IgD-negative memory B cell (primary cell): Measurements from ENCODE around the gene SMAD6. TPM values are rescaled to one million over a fixed set of nuclear protein-coding genes. Genes with fewer than 3 reads are reported as not detected.

Source experiments
- H3K27ac Mint-ChIP-seq, 3 donors: one replicate each; pipeline ENCODE4 v1.8.0; 2020 to 2022; ENCODE audit warnings: mild to moderate bottlenecking in 3 of 3, mixed read lengths in 3 of 3, moderate library complexity in 1 of 3
- H3K27me3 Mint-ChIP-seq: one replicate; pipeline ENCODE4 v1.8.0; 2021; ENCODE audit warnings: mixed read lengths
- H3K36me3 Mint-ChIP-seq: one replicate; pipeline ENCODE4 v1.8.0; 2020; ENCODE audit warnings: mild to moderate bottlenecking, mixed read lengths
- H3K4me1 Mint-ChIP-seq, 3 donors: one replicate each; pipeline ENCODE4 v1.8.0; 2020 to 2022; ENCODE audit warnings: mixed read lengths in 3 of 3, mild to moderate bottlenecking in 1 of 3
- H3K4me3 Mint-ChIP-seq, 4 donors: one replicate each; pipeline ENCODE4 v1.8.0; 2020 to 2022; ENCODE audit warnings: mild to moderate bottlenecking in 4 of 4, mixed read lengths in 4 of 4, moderate library complexity in 3 of 4
- H3K9me3 Mint-ChIP-seq, 3 donors: one replicate each; pipeline ENCODE4 v1.8.0; 2020 to 2021; ENCODE audit warnings: mixed read lengths in 3 of 3, mild to moderate bottlenecking in 1 of 3
- polyA plus RNA-seq: library from polyadenylated mRNA; unstranded; fragments of 300-500 nt; fragmentation: Illumina TruSeq; gene quantifications from one replicate; pipeline ENCODE4 v1.2.3, GENCODE V29; 2021

The SMAD6 gene
- polyA plus RNA-seq, 1 donor from 2014 or later = not detected

GRCh38 chr15:66795851-66796250 is 93.8 kb downstream of the SMAD6 start:
- H3K27ac Mint-ChIP-seq = no peak overlapping the region
- H3K27me3 Mint-ChIP-seq = peaks cover 14% of the 10 kb centered on the region
- H3K36me3 Mint-ChIP-seq = peaks cover 2% of the 10 kb centered on the region
- peaks cover 0 to 3% (median 0%) of the 10 kb centered on the region in 3 donors for H3K9me3 Mint-ChIP-seq
- no peak overlapping the region for H3K4me3 Mint-ChIP-seq
- H3K4me1 Mint-ChIP-seq = no peaks in the 10 kb centered on the region

GRCh38 chr15:66796343-66796742 is 94.3 kb downstream of the SMAD6 start:
- no peak overlapping the region for H3K4me3 Mint-ChIP-seq
- H3K9me3 Mint-ChIP-seq = no peaks in the 10 kb centered on the region
- H3K27me3 Mint-ChIP-seq = peaks cover 14% of the 10 kb centered on the region
- no peaks in the 10 kb centered on the region for H3K4me1 Mint-ChIP-seq
- H3K27ac Mint-ChIP-seq = no peak overlapping the region
- peaks cover 2% of the 10 kb centered on the region for H3K36me3 Mint-ChIP-seq

- Mint-ChIP-seq H3K36me3 (peaks cover 2% of the 10 kb centered on the region), H3K27ac (no peak overlapping the region), H3K9me3 (no peaks in the 10 kb centered on the region), H3K27me3 (peaks cover 14% of the 10 kb centered on the region), H3K4me3 (no peak overlapping the region), H3K4me1 (no peaks in the 10 kb centered on the region)
Observed at GRCh38 chr15:66797921-66798320, 95.9 kb downstream of the SMAD6 start.

GRCh38 chr15:66798426-66799061 is 96.5 kb downstream of the SMAD6 start:
- no peaks in the 10 kb centered on the region for H3K9me3 Mint-ChIP-seq
- H3K36me3 Mint-ChIP-seq = peaks cover 2% of the 10 kb centered on the region
- H3K4me1 Mint-ChIP-seq = no peaks in the 10 kb centered on the region
- H3K27ac Mint-ChIP-seq = no peak overlapping the region
- peaks cover 12% of the 10 kb centered on the region for H3K27me3 Mint-ChIP-seq
- H3K4me3 Mint-ChIP-seq = no peak overlapping the region

GRCh38 chr15:66799242-66799641 is 97.2 kb downstream of the SMAD6 start:
- no peaks in the 10 kb centered on the region for H3K4me1 Mint-ChIP-seq
- peaks cover 9% of the 10 kb centered on the region for H3K27me3 Mint-ChIP-seq
- peaks cover 2% of the 10 kb centered on the region for H3K36me3 Mint-ChIP-seq
- H3K4me3 Mint-ChIP-seq = no peak overlapping the region
- no peaks in the 10 kb centered on the region for H3K9me3 Mint-ChIP-seq
- no peak overlapping the region for H3K27ac Mint-ChIP-seq

GRCh38 chr15:66800584-66801235 is 98.7 kb downstream of the SMAD6 start:
- no peaks in the 10 kb centered on the region for H3K4me1 Mint-ChIP-seq
- H3K4me3 Mint-ChIP-seq = no peak overlapping the region
- peaks cover 9% of the 10 kb centered on the region for H3K27me3 Mint-ChIP-seq
- H3K36me3 Mint-ChIP-seq = no peaks in the 10 kb centered on the region
- no peaks in the 10 kb centered on the region for H3K9me3 Mint-ChIP-seq
- H3K27ac Mint-ChIP-seq = no peak overlapping the region

- Mint-ChIP-seq H3K4me1 (no peaks in the 10 kb centered on the region), H3K4me3 (no peak overlapping the region), H3K27ac (no peak overlapping the region), H3K27me3 (peaks cover 8% of the 10 kb centered on the region), H3K36me3 (no peaks in the 10 kb centered on the region), H3K9me3 (no peaks in the 10 kb centered on the region)
Observed at GRCh38 chr15:66801266-66801665, 99.2 kb downstream of the SMAD6 start.

- H3K4me3 Mint-ChIP-seq = no peak overlapping the region
- H3K27me3 Mint-ChIP-seq = peaks cover 5% of the 10 kb centered on the region
- H3K27ac Mint-ChIP-seq = no peak overlapping the region
- no peaks in the 10 kb centered on the region for H3K36me3 Mint-ChIP-seq
- no peaks in the 10 kb centered on the region for H3K9me3 Mint-ChIP-seq
- H3K4me1 Mint-ChIP-seq = no peaks in the 10 kb centered on the region
Observed at GRCh38 chr15:66802025-66803001, 100.3 kb downstream of the SMAD6 start.

GRCh38 chr15:66803182-66803729 is 101.2 kb downstream of the SMAD6 start:
- H3K36me3 Mint-ChIP-seq = no peaks in the 10 kb centered on the region
- H3K4me1 Mint-ChIP-seq = no peaks in the 10 kb centered on the region
- H3K9me3 Mint-ChIP-seq = no peaks in the 10 kb centered on the region
- no peak overlapping the region for H3K4me3 Mint-ChIP-seq
- H3K27ac Mint-ChIP-seq = no peak overlapping the region
- H3K27me3 Mint-ChIP-seq = peaks cover 4% of the 10 kb centered on the region

GRCh38 chr15:66803749-66804148 is 101.7 kb downstream of the SMAD6 start:
- Mint-ChIP-seq H3K4me1 (no peaks in the 10 kb centered on the region), H3K36me3 (no peaks in the 10 kb centered on the region), H3K27ac (no peak overlapping the region), H3K4me3 (no peak overlapping the region), H3K27me3 (peaks cover 1% of the 10 kb centered on the region), H3K9me3 (no peaks in the 10 kb centered on the region)

- H3K27ac Mint-ChIP-seq = no peak overlapping the region
- no peak overlapping the region for H3K4me3 Mint-ChIP-seq
- peaks cover 2% of the 10 kb centered on the region for H3K27me3 Mint-ChIP-seq
- no peaks in the 10 kb centered on the region for H3K9me3 Mint-ChIP-seq
- peaks cover 0 to 3% (median 0%) of the 10 kb centered on the region in 3 donors for H3K4me1 Mint-ChIP-seq
- peaks cover 2% of the 10 kb centered on the region for H3K36me3 Mint-ChIP-seq
Observed at GRCh38 chr15:66805202-66805885, 103.3 kb downstream of the SMAD6 start.

GRCh38 chr15:66808181-66808824 is 106.3 kb downstream of the SMAD6 start:
- no peak overlapping the region for H3K4me3 Mint-ChIP-seq
- no peak overlapping the region for H3K27ac Mint-ChIP-seq
- H3K4me1 Mint-ChIP-seq = peaks cover 0 to 3% (median 0%) of the 10 kb centered on the region in 3 donors
- H3K36me3 Mint-ChIP-seq = peaks cover 4% of the 10 kb centered on the region
- H3K9me3 Mint-ChIP-seq = no peaks in the 10 kb centered on the region
- H3K27me3 Mint-ChIP-seq = peaks cover 4% of the 10 kb centered on the region

GRCh38 chr15:66809664-66810063 is 107.6 kb downstream of the SMAD6 start:
- peaks cover 11% of the 10 kb centered on the region for H3K27me3 Mint-ChIP-seq
- peaks cover 4% of the 10 kb centered on the region for H3K36me3 Mint-ChIP-seq
- no peak overlapping the region for H3K4me3 Mint-ChIP-seq
- H3K27ac Mint-ChIP-seq = no peak overlapping the region
- H3K9me3 Mint-ChIP-seq = peaks cover 0 to 9% (median 0%) of the 10 kb centered on the region in 3 donors
- H3K4me1 Mint-ChIP-seq = peaks cover 0 to 3% (median 0%) of the 10 kb centered on the region in 3 donors

GRCh38 chr15:66815318-66815717 is 113.3 kb downstream of the SMAD6 start:
- peaks cover 2% of the 10 kb centered on the region for H3K36me3 Mint-ChIP-seq
- peaks cover 0 to 9% (median 0%) of the 10 kb centered on the region in 3 donors for H3K9me3 Mint-ChIP-seq
- H3K27ac Mint-ChIP-seq = no peak overlapping the region
- H3K4me1 Mint-ChIP-seq = peaks cover 0 to 2% (median 2%) of the 10 kb centered on the region in 3 donors
- H3K4me3 Mint-ChIP-seq = no peak overlapping the region
- H3K27me3 Mint-ChIP-seq = peaks cover 10% of the 10 kb centered on the region
